Astrocyte of the cerebellum (primary cell): ENCODE measurements around the gene CCDC60.

Experiments used
- DNase-seq: peaks from one replicate; pipeline ENCODE4 v3.0.0-alpha.2; 2011; ENCODE audit warnings: low read depth
- H3K4me3 ChIP-seq: 2 replicates; pipeline ENCODE4 v1.5.1; 2011; ENCODE audit warnings: mild to moderate bottlenecking, low read depth, low read length, moderate library complexity
- CTCF ChIP-seq: IDR thresholded peaks from 2 replicates; pipeline ENCODE4 v1.5.1; 2012; ENCODE audit warnings: low read length, low read depth, moderate library complexity, mild to moderate bottlenecking; ENCODE audit errors: missing control alignments
- in situ Hi-C: cut with HindIII; loops from 2 replicates; pipeline ENCODE4 v1.10.0; 2017; ENCODE audit warnings: low sequenced_read_pairs

CCDC60 gene

DNA sequence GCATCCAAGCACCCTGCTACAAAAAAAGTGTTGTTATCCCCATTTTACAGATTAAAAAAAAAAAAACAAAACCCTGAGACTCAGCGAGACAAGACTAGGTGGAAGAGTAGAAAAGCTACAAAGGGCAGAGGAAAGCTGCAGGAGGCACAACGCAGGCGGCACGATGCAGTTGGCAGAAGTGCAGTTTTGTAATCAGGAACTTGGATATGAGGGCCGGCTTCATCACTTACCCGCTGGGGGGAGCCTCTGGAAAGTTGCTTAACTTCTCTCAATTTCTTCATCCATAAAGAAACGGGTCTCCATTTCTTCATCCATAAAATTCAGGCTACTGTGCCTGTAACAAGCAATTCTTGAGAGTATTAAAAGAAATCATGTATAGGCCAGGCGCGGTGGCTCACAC, 33.1 kb upstream of the CCDC60 start:
- no peak for TF ChIP-seq CTCF
- DNase-seq = no peak
- in situ Hi-C loops = no loop called here
- no peak overlapping the region for H3K4me3 ChIP-seq

GRCh38 chr12:119302451-119303080, 32.0 kb upstream of the CCDC60 start:
- in situ Hi-C loops = no loop called here
- no peak for TF ChIP-seq CTCF
- DNase-seq = no peak
- no peak overlapping the region for H3K4me3 ChIP-seq

- no peak for DNase-seq
- in situ Hi-C loops = no loop called here
- no peak for TF ChIP-seq CTCF
- H3K4me3 ChIP-seq = no peak overlapping the region
Measured at GRCh38 chr12:119306593-119306992, 27.9 kb upstream of the CCDC60 start.

GRCh38 chr12:119307747-119308146, 26.8 kb upstream of the CCDC60 start:
- DNase-seq = no peak
- TF ChIP-seq CTCF = no peak
- in situ Hi-C loops = no loop called here
- no peak overlapping the region for H3K4me3 ChIP-seq

- DNase-seq = no peak
- H3K4me3 ChIP-seq = no peak overlapping the region
- no peak for TF ChIP-seq CTCF
- in situ Hi-C loops = no loop called here
Measured at GRCh38 chr12:119308708-119309456, 25.6 kb upstream of the CCDC60 start.

- no peak for TF ChIP-seq CTCF
- in situ Hi-C loops = no loop called here
- DNase-seq = no peak
- H3K4me3 ChIP-seq = no peak overlapping the region
Measured at GRCh38 chr12:119311878-119312277, 22.7 kb upstream of the CCDC60 start.
